Activated naive CD4-positive, alpha-beta T cell treated with anti-CD3 and anti-CD28 coated beads, Interleukin-2, amount 10 ng/mL, durations not matched to agents 7 days and 5 days (primary cell): ENCODE data around the gene CARD14.

Experiments used
- CTCF ChIA-PET: fragments of 350-600 bp; sonication (Branson Sonifier 250); formaldehyde crosslinking; loops from one replicate; lab custom pipeline; 2021; ENCODE audit warnings: antibody characterized with exemption; lab: Charles Lee
- DNase-seq: peaks from one replicate; pipeline ENCODE4 v3.0.0-alpha.2; 2020
- H3K27ac Mint-ChIP-seq: one replicate; pipeline ENCODE4 v1.8.0; 2021; ENCODE audit warnings: mild to moderate bottlenecking, moderate library complexity, mixed read lengths
- H3K27me3 Mint-ChIP-seq: one replicate; pipeline ENCODE4 v1.8.0; 2021; ENCODE audit warnings: mild to moderate bottlenecking, mixed read lengths
- H3K36me3 Mint-ChIP-seq: one replicate; pipeline ENCODE4 v1.8.0; 2021; ENCODE audit warnings: mixed read lengths
- H3K4me1 Mint-ChIP-seq: one replicate; pipeline ENCODE4 v1.8.0; 2021; ENCODE audit warnings: mixed read lengths
- H3K4me3 Mint-ChIP-seq: one replicate; pipeline ENCODE4 v1.8.0; 2021; ENCODE audit warnings: mild to moderate bottlenecking, moderate library complexity, mixed read lengths
- H3K9me3 Mint-ChIP-seq: one replicate; pipeline ENCODE4 v1.8.0; 2021; ENCODE audit warnings: mixed read lengths

Gene CARD14

DNA sequence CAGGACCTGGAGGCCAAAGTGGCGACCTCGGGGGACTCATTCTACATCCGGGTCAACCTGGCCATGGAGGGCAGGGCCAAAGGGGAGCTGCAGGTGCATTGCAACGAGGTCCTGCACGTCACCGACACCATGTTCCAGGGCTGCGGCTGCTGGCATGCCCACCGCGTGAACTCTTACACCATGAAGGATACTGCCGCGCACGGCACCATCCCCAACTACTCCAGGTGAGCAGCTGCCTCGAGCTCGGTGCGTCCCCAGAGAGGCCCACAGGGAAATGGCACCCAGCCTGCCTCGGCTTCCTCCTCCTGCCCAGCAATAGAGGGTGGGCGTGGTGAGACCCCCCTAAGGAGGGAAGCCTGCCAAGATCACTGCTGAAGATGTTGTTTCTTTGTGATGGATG is 32.4 kb downstream of the CARD14 start:
- Mint-ChIP-seq H3K4me3 (no peak overlapping the region), H3K27ac (no peak overlapping the region), H3K9me3 (no peaks in the 10 kb centered on the region), H3K27me3 (no peaks in the 10 kb centered on the region), H3K4me1 (no peaks in the 10 kb centered on the region), H3K36me3 (no peaks in the 10 kb centered on the region)
- DNase-seq, result no peak
- CTCF ChIA-PET, result no interaction called here

DNA sequence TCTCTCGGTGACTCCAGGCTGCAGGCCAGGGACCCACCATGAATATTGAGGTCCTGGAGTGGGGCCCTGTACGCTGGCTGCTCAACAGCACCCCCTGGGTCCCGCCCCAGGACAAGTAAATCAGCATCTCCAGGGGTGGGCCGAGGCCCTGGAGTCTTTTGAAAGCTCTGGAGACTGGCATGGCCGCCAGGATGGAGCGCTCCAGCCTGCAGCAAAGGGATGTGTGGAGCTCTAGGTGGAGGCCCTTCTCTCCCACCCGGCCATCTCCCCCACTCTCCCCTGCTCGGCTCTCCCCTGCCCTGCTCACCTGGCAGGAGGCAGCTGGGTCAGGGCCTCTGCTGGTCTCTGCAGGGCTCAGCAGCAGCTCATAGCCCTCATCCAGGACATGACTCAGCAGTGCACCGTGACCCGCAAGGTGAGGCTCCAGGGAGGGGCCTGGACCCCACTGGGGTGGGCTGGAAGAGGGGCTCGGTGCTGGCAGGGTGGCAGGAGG is 33.7 kb downstream of the CARD14 start:
- H3K9me3 Mint-ChIP-seq, result no peaks in the 10 kb centered on the region
- DNase-seq, result no peak
- no peaks in the 10 kb centered on the region for H3K36me3 Mint-ChIP-seq
- no peak overlapping the region for H3K27ac Mint-ChIP-seq
- CTCF ChIA-PET, result interaction anchor here (1.5 kb wide), 1 partner anchor 49 kb away, joined by 4 read pairs; no protein-coding TSS in a partner anchor
- H3K4me1 Mint-ChIP-seq, result no peaks in the 10 kb centered on the region
- no peaks in the 10 kb centered on the region for H3K27me3 Mint-ChIP-seq
- no peak overlapping the region for H3K4me3 Mint-ChIP-seq

DNA sequence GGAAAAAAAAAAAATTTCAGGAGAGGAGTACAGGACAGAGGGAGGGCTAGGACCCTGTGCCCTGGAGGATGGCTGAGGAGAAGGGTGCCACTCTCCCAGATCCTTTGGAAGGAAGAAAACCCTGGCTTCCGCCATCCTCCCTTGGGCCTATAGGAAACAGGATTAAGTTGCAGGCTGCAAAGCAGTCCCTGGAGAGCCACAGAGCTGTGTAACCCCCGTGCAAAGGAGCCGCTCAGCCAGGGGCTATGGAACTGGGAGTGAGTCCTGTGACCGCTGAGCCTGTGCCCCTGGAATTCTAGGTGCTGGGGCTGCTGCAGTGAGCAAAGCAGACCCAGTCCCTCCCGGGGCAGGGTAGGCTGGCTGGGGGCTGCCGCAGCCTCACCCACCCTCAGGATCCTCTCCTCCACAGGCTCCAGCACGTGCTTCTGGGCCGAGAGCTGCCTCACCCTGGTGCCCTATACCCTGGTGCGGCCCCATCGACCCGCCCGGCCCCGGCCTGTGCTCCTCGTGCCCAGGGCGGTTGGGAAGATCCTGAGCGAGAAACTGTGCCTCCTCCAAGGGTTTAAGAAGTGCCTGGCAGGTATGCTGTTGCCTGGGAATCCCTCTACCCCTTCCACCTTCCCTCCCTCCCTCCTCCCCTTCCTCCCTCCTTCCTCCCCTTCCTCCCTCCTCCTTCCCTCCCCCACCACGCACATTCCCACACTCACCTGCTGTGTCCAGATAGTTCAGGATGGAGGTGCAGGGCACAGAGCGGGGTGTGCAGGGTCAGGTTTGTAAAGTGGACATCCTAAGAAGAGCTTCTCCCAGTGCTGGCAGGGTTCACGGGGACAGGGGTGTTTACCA is 35.0 kb downstream of the CARD14 start:
- no peak overlapping the region for H3K4me3 Mint-ChIP-seq
- no peaks in the 10 kb centered on the region for H3K9me3 Mint-ChIP-seq
- H3K4me1 Mint-ChIP-seq, result no peaks in the 10 kb centered on the region
- no peak overlapping the region for H3K27ac Mint-ChIP-seq
- CTCF ChIA-PET, result no interaction called here
- H3K27me3 Mint-ChIP-seq, result no peaks in the 10 kb centered on the region
- DNase-seq, result no peak
- H3K36me3 Mint-ChIP-seq, result peaks cover 3% of the 10 kb centered on the region

DNA sequence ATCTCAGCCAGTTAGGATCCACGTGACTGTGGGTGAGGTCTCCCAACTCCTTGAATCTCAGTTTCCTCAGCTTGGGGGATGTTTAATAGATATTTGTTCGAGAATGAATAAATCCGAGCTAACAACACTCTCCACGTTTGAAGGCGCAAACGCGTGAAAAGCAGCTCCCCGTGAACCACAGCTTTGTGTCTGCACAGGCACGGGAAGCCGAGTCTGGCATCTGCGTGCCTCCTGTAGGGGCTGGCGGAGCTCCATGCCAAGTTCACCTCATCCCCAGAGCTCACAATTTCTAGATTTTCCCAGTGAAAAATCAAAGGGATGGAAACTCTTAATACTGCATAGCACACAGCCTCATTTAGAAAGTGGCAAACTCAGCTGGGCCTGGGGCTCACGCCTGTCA is 36.0 kb downstream of the CARD14 start:
- CTCF ChIA-PET, result no interaction called here
- Mint-ChIP-seq H3K36me3 (peaks cover 8% of the 10 kb centered on the region), H3K27me3 (no peaks in the 10 kb centered on the region), H3K4me1 (no peaks in the 10 kb centered on the region), H3K9me3 (no peaks in the 10 kb centered on the region), H3K27ac (no peak overlapping the region), H3K4me3 (no peak overlapping the region)
- DNase-seq, result no peak

GRCh38 chr17:80208050-80208449 is 38.2 kb downstream of the CARD14 start:
- DNase-seq, result no peak
- Mint-ChIP-seq H3K36me3 (peaks cover 10% of the 10 kb centered on the region), H3K27me3 (no peaks in the 10 kb centered on the region), H3K27ac (no peak overlapping the region), H3K4me3 (no peak overlapping the region), H3K4me1 (no peaks in the 10 kb centered on the region), H3K9me3 (no peaks in the 10 kb centered on the region)
- CTCF ChIA-PET, result no interaction called here

- CTCF ChIA-PET, result interaction anchor here (0.7 kb wide), 1 partner anchor 93 kb away, joined by 3 read pairs; no protein-coding TSS in a partner anchor
- Mint-ChIP-seq H3K27ac (no peak overlapping the region), H3K36me3 (peaks cover 10% of the 10 kb centered on the region), H3K9me3 (no peaks in the 10 kb centered on the region), H3K27me3 (no peaks in the 10 kb centered on the region), H3K4me3 (no peak overlapping the region), H3K4me1 (no peaks in the 10 kb centered on the region)
- DNase-seq, result no peak
Measured at GRCh38 chr17:80209765-80210164, 39.9 kb downstream of the CARD14 start.

- no peaks in the 10 kb centered on the region for H3K9me3 Mint-ChIP-seq
- CTCF ChIA-PET, result no interaction called here
- H3K4me3 Mint-ChIP-seq, result no peak overlapping the region
- H3K36me3 Mint-ChIP-seq, result peaks cover 10% of the 10 kb centered on the region
- no peak overlapping the region for H3K27ac Mint-ChIP-seq
- no peak for DNase-seq
- no peaks in the 10 kb centered on the region for H3K4me1 Mint-ChIP-seq
- no peaks in the 10 kb centered on the region for H3K27me3 Mint-ChIP-seq
Measured at GRCh38 chr17:80210348-80211108, 40.7 kb downstream of the CARD14 start.

DNA sequence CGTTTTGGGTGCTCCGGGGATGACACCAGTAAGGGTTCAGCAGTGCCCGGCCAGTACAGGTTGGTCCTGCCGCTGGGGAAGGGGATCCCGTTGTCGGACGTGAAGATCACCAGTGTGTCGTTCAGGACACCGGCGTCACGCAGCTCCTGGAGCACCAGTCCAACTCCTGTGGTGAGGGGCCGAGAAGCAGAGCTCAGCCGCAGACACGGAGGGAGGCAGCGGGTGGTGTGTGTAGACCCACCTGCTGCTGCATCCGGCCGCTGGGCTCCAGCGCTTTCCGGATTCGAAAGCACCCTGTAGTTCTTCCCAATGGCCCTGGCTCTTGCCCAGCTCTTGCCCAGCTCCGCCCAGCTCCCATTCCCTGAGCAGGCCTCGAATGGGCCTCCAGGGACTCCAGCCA is 42.3 kb downstream of the CARD14 start:
- Mint-ChIP-seq H3K4me1 (no peaks in the 10 kb centered on the region), H3K9me3 (no peaks in the 10 kb centered on the region), H3K4me3 (no peak overlapping the region), H3K27ac (no peak overlapping the region), H3K36me3 (peaks cover 18% of the 10 kb centered on the region), H3K27me3 (no peaks in the 10 kb centered on the region)
- CTCF ChIA-PET, result interaction anchor here (1.3 kb wide), 1 partner anchor 17 kb away, joined by 3 read pairs; no protein-coding TSS in a partner anchor
- no peak for DNase-seq

DNA sequence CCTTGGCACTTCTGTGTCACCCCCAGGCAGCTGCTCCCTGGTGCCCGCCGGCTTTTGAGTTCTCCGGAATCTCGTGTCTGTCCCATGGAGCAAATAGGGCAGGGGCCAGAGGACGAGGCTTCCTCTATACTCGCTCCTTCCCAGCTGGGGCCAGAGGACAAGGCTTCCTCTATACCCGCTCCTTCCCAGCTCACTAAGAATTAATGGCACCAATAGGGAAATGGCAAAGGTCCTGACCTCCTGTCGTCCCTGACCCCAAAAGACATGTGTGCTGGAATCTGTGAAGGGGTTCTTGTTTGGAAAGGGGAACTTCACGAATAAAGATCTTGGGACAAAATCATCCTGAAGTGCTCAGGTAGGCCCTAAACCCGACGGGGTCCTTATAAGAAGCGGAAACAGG is 42.7 kb downstream of the CARD14 start:
- CTCF ChIA-PET, result interaction anchor here (1.3 kb wide), 1 partner anchor 17 kb away, joined by 3 read pairs; no protein-coding TSS in a partner anchor
- Mint-ChIP-seq H3K27me3 (no peaks in the 10 kb centered on the region), H3K4me3 (no peak overlapping the region), H3K27ac (no peak overlapping the region), H3K36me3 (peaks cover 20% of the 10 kb centered on the region), H3K4me1 (peaks cover 3% of the 10 kb centered on the region), H3K9me3 (no peaks in the 10 kb centered on the region)
- DNase-seq, result no peak

GRCh38 chr17:80212962-80213642 is 43.3 kb downstream of the CARD14 start:
- no peak overlapping the region for H3K4me3 Mint-ChIP-seq
- CTCF ChIA-PET, result interaction anchor here (1.3 kb wide), 1 partner anchor 18 kb away, joined by 3 read pairs; no protein-coding TSS in a partner anchor

GRCh38 chr17:80213643-80213975 is 43.8 kb downstream of the CARD14 start:
- CTCF ChIA-PET, result no interaction called here
- Mint-ChIP-seq H3K36me3 (peaks cover 23% of the 10 kb centered on the region), H3K27me3 (no peaks in the 10 kb centered on the region), H3K4me3 (no peak overlapping the region), H3K9me3 (no peaks in the 10 kb centered on the region), H3K27ac (no peak overlapping the region), H3K4me1 (peaks cover 9% of the 10 kb centered on the region)
- DNase-seq, result no peak

More at GRCh38 chr17:80212962-80213642, 43.3 kb downstream of the CARD14 start:
- Mint-ChIP-seq H3K27me3 (no peaks in the 10 kb centered on the region), H3K4me1 (peaks cover 6% of the 10 kb centered on the region), H3K27ac (no peak overlapping the region), H3K9me3 (no peaks in the 10 kb centered on the region), H3K36me3 (peaks cover 22% of the 10 kb centered on the region)
- DNase-seq, result no peak

DNA sequence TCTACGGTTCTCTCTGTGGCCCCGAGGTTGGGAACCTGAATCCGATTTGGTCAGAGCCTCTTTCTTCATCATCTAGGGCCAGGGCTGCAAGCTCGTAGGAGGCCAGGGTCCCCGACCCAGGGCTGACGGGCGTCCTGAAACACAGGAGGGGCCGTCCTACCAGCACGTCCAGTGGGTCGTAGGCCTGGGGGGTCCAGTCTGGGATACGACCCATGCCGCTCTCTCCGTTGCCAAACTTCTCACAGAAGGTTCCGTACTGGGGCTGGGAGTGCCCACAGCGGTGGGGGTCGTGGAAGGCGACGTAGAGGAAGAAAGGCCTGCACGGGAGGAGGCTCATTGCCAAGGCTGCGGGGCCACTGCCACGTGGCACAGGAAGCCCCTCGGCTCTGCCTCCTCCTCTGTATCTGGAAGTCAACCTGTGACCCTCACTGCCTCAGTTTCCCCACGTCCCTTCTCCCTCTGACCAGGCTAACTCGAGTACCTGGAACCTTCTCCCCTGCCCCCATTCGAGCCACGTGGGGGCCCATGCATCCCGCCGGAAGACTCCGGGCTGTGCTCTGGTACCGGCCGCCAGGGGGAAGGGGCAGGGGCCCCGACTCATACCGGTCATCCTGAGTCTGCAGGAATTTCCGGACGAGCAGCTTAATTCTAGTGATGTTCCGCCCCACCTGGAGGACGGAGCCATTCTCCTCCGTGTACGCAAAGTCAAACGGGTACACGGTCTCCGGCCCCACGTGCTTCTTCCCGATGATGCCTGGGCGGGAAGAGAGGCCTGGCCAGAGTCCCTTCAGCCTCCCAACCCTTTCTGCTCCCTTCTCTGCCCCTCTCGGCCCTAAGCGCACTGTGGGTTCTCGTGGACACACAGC is 44.4 kb downstream of the CARD14 start:
- Mint-ChIP-seq H3K27ac (no peak overlapping the region), H3K4me1 (peaks cover 16% of the 10 kb centered on the region), H3K4me3 (no peak overlapping the region), H3K9me3 (no peaks in the 10 kb centered on the region), H3K27me3 (no peaks in the 10 kb centered on the region), H3K36me3 (peaks cover 22% of the 10 kb centered on the region)
- CTCF ChIA-PET, result interaction anchor here (0.6 kb wide), 1 partner anchor 817 kb away, joined by 3 read pairs; no protein-coding TSS in a partner anchor
- no peak for DNase-seq

- no peak for DNase-seq
- H3K27ac Mint-ChIP-seq, result no peak overlapping the region
- H3K4me1 Mint-ChIP-seq, result peaks cover 20% of the 10 kb centered on the region
- CTCF ChIA-PET, result no interaction called here
- no peaks in the 10 kb centered on the region for H3K9me3 Mint-ChIP-seq
- H3K36me3 Mint-ChIP-seq, result peaks cover 20% of the 10 kb centered on the region
- H3K27me3 Mint-ChIP-seq, result peaks cover 5% of the 10 kb centered on the region
- H3K4me3 Mint-ChIP-seq, result no peak overlapping the region
Measured at GRCh38 chr17:80214878-80215210, 45.0 kb downstream of the CARD14 start.
